Endodermal cell (in vitro differentiated cells): ENCODE results near the gene RGS16. TPM values are rescaled to one million over a fixed set of nuclear protein-coding genes. Genes with fewer than 3 reads are reported as not detected.

Experiments
- DNase-seq: peaks from one replicate; pipeline ENCODE4 v3.0.0-alpha.2; 2017
- H3K27ac ChIP-seq: 2 replicates; pipeline ENCODE4 v1.5.1; 2013; ENCODE audit warnings: mild to moderate bottlenecking, low read depth, low read length, moderate library complexity
- H3K27me3 ChIP-seq: 2 replicates; pipeline ENCODE4 v1.6.1; 2013; ENCODE audit warnings: mild to moderate bottlenecking, low read length, moderate library complexity; ENCODE audit not compliant: insufficient read depth, control insufficient read depth, poor library complexity, severe bottlenecking
- H3K36me3 ChIP-seq: 2 replicates; pipeline ENCODE4 v1.7.0; 2013; ENCODE audit warnings: mild to moderate bottlenecking, low read length, moderate library complexity; ENCODE audit not compliant: control insufficient read depth, insufficient read depth
- H3K4me1 ChIP-seq: one replicate; pipeline ENCODE4 v1.7.0; 2013; ENCODE audit warnings: low read length; ENCODE audit not compliant: control insufficient read depth, insufficient read depth
- H3K4me3 ChIP-seq: 2 replicates; pipeline ENCODE4 v1.5.1; 2013; ENCODE audit warnings: mild to moderate bottlenecking, low read length, moderate library complexity
- H3K9ac ChIP-seq: 2 replicates; pipeline ENCODE4 v1.6.1; 2013; ENCODE audit warnings: mild to moderate bottlenecking, low read length, moderate library complexity; ENCODE audit not compliant: poor library complexity, severe bottlenecking; ENCODE audit errors: extremely low read depth
- H3K9me3 ChIP-seq: 2 replicates; pipeline ENCODE4 v1.6.1; 2013; ENCODE audit warnings: mild to moderate bottlenecking, low read length, moderate library complexity; ENCODE audit not compliant: control insufficient read depth
- H3K27ac Mint-ChIP-seq: 2 replicates; pipeline ENCODE4 v1.8.0; 2020; ENCODE audit warnings: mixed read lengths
- H3K27me3 Mint-ChIP-seq: 2 replicates; pipeline ENCODE4 v1.8.0; 2021; ENCODE audit warnings: mild to moderate bottlenecking, mixed read lengths; ENCODE audit not compliant: insufficient read depth
- H3K36me3 Mint-ChIP-seq: 2 replicates; pipeline ENCODE4 v1.8.0; 2020; ENCODE audit warnings: low read depth, mixed read lengths
- H3K4me1 Mint-ChIP-seq: 2 replicates; pipeline ENCODE4 v1.8.0; 2020; ENCODE audit warnings: mixed read lengths
- H3K4me3 Mint-ChIP-seq: 2 replicates; pipeline ENCODE4 v1.8.0; 2020; ENCODE audit warnings: mild to moderate bottlenecking, moderate library complexity, mixed read lengths
- H3K9me3 Mint-ChIP-seq: 2 replicates; pipeline ENCODE4 v1.8.0; 2020; ENCODE audit warnings: mild to moderate bottlenecking, mixed read lengths
- CTCF ChIP-seq: fragments of 200-600 bp; sonication (generic); conservative IDR thresholded peaks from 2 replicates; pipeline ENCODE4 v1.5.0; 2021; ENCODE audit warnings: antibody characterized with exemption, mild to moderate bottlenecking
- WGBS, 2 experiments: methylation state at CpG; one replicate each; pipeline versions ENCODE4 v1.1.5 to v1.1.7; 2013; ENCODE audit warnings: missing lambda C conversion rate in 2 of 2, mixed read lengths in 1 of 2; ENCODE audit not compliant: insufficient coverage in 1 of 2, insufficient read length in 1 of 2; 5-methylcytosine and 5-hydroxymethylcytosine counted together
- total RNA-seq, 2 donors: library from RNA; stranded (reverse); fragmentation: NEBNext Ultra II Directional in 1 of 2; extraction: Animal tissue kit (Norgen Biotek cat#: 25700) in 1 of 2; gene quantifications; 2 replicates in 1 of 2; 3 replicates in 1 of 2; pipeline ENCODE4 v1.2.1, GENCODE V29; 2021

RGS16 gene
- total RNA-seq, 2 donors from 2014 or later = 14.8 to 19.4 TPM

- no peaks in the 10 kb centered on the region for H3K27me3 ChIP-seq
- no peaks in the 10 kb centered on the region for H3K9me3 ChIP-seq
- H3K36me3 Mint-ChIP-seq = no peaks in the 10 kb centered on the region
- DNase-seq = peak; percentile 88
- peaks cover 5% of the 10 kb centered on the region for H3K4me1 ChIP-seq
- H3K4me3 Mint-ChIP-seq = no peak overlapping the region
- peak; percentile 83 for TF ChIP-seq CTCF
- H3K9ac ChIP-seq = no peak overlapping the region
- H3K9me3 Mint-ChIP-seq = no peaks in the 10 kb centered on the region
- H3K36me3 ChIP-seq = peaks cover 13% of the 10 kb centered on the region
- WGBS, 2 experiments = 86 to 95% methylated on average over 5 to 6 of the region's 6 CpGs
- H3K27me3 Mint-ChIP-seq = peaks cover 8% of the 10 kb centered on the region
- H3K27ac ChIP-seq = no peak overlapping the region
- no peak overlapping the region for H3K4me3 ChIP-seq
- H3K27ac Mint-ChIP-seq = peak overlapping the region; percentile 10
- peaks cover 14% of the 10 kb centered on the region for H3K4me1 Mint-ChIP-seq
Observed at GRCh38 chr1:182599339-182599738, 4.8 kb downstream of the RGS16 start.

DNA sequence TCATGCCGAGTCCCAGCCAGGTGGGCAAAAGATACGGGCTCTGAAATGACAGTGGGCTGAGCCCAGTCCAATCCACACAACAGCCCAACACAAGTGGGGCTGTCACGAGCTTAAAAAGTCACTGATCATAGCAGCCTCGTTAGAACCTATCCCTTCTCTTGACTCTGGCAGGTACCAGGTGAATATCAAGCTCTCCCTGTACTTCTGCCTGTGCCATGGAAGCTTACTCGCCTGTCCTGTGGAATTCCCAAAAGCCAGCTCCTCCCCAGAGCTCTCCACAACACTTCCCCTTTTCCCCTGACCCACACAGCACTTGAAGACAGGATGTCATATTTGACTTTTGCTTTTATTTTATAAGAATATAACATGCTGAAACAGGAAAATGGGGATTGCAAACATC lies 5.9 kb downstream of the RGS16 start:
- Mint-ChIP-seq H3K27ac (no peak overlapping the region), H3K4me3 (no peak overlapping the region), H3K4me1 (peaks cover 14% of the 10 kb centered on the region), H3K27me3 (peaks cover 4% of the 10 kb centered on the region), H3K36me3 (no peaks in the 10 kb centered on the region), H3K9me3 (no peaks in the 10 kb centered on the region)
- no peak for DNase-seq
- Histone ChIP-seq H3K9me3 (no peaks in the 10 kb centered on the region), H3K9ac (no peak overlapping the region), H3K36me3 (peaks cover 13% of the 10 kb centered on the region), H3K4me3 (no peak overlapping the region), H3K27ac (no peak overlapping the region), H3K27me3 (no peaks in the 10 kb centered on the region), H3K4me1 (peaks cover 5% of the 10 kb centered on the region)
- no peak for TF ChIP-seq CTCF
- WGBS, 2 experiments = 92 to 97% methylated on average over 5 of the region's 5 CpGs

DNA sequence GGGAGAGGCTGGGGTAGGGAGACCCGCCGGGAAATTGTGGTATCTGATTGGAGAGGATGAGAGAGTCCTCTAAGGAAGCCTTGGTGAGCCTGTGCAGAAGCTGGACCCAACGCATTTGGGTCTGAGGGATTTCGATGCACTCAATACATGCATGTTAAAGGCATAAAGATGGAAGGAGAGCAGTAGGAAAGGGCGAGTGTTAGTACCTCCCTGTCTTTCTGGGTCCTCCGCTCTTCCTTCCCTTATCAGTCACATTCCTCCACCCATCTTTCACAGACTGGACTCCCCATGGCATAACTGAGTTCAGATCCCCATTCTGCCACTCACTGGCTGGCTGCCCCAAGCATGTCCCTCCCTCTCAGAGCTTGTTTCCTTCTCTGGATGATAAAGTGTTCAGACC lies 7.3 kb downstream of the RGS16 start:
- Mint-ChIP-seq H3K27ac (no peak overlapping the region), H3K9me3 (no peaks in the 10 kb centered on the region), H3K4me3 (no peak overlapping the region), H3K4me1 (peaks cover 14% of the 10 kb centered on the region), H3K36me3 (no peaks in the 10 kb centered on the region), H3K27me3 (peaks cover 4% of the 10 kb centered on the region)
- Histone ChIP-seq H3K9ac (no peak overlapping the region), H3K4me1 (peaks cover 5% of the 10 kb centered on the region), H3K4me3 (no peak overlapping the region), H3K27me3 (no peaks in the 10 kb centered on the region), H3K27ac (no peak overlapping the region), H3K9me3 (no peaks in the 10 kb centered on the region), H3K36me3 (peaks cover 13% of the 10 kb centered on the region)
- DNase-seq = no peak
- WGBS, 2 experiments = 91 to 93% methylated on average over 6 of the region's 6 CpGs
- no peak for TF ChIP-seq CTCF
